HG03135 (cell line): ENCODE measurements around the gene MYL6B.
A peak's percentile ranks its signal among the peaks of the same experiment; 100 is the strongest.
"Not testable (repeated sequence)": the region's sequence is repeated elsewhere in the genome, so short reads cannot be mapped to it uniquely, and the experiment has no call there.

Source experiments
- ATAC-seq: cut with Tn5 transposase; IDR thresholded peaks from one replicate; pipeline ENCODE4 v1.9.1; 2021; ENCODE audit warnings: mild to moderate bottlenecking, moderate library complexity; ENCODE audit not compliant: unreplicated experiment

Gene MYL6B

GRCh38 chr12:56151672-56152131 lies 685 bp upstream of the MYL6B start:
- peak; percentile 44 for ATAC-seq

DNA sequence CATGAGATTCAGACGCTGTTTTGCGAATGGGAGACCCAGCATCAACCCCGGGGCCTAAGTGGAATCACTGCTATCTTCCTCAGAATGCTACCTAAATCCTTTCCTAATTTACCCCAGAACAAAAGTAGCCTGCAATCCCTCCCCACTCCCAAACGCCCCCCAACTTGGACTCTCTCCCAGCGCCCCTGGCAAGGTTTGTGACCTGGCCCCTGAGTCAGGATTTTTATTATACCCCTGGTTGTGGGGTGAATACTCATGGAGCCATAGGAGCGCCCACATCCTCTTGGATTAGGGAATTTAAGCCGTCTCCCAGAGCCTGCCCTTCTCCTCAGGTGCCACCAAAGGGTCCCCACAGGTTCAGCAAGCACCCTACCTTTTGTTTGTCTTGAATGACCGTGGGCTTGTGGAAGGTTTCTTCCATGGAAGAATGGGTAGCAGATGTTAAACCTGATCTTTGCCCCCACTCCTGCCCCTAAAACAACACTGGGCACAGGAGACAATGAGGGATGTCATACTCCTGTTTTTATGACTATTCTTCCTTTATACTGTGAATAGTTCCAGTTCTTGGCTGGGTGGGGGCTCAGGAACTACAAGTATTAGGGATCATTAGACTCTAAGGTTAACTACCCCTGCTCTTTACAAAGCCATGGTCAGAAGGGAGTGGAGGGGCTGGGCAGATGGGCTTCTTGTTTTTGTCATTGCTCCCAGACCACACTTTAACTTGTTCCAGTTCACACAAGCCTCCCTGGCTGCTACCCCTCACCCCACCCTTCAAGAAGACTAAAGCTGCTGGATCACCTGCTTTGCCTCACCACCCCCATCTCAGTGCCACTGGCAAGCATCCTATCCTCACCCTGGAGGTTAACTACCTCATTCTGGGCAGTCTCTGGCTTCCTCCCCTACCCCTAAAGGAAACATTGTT lies 630 bp downstream of the MYL6B start:
- no peak for ATAC-seq

DNA sequence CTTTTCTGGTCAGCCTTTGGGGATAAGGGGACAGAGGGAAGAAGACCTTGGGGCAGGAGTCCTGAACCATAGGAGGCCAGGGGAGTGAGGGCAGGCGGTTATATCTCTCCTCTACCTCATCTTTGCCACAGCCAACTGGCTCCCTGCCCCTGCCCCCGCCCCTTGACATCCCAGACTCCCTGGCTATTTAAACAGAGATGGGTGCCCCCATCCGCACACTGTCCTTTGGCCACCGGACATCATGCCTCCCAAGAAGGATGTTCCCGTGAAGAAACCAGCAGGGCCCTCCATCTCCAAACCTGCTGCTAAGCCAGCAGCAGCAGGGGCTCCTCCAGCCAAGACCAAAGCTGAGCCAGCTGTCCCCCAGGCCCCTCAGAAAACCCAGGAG lies 1.3 kb downstream of the MYL6B start:
- no peak for ATAC-seq

DNA sequence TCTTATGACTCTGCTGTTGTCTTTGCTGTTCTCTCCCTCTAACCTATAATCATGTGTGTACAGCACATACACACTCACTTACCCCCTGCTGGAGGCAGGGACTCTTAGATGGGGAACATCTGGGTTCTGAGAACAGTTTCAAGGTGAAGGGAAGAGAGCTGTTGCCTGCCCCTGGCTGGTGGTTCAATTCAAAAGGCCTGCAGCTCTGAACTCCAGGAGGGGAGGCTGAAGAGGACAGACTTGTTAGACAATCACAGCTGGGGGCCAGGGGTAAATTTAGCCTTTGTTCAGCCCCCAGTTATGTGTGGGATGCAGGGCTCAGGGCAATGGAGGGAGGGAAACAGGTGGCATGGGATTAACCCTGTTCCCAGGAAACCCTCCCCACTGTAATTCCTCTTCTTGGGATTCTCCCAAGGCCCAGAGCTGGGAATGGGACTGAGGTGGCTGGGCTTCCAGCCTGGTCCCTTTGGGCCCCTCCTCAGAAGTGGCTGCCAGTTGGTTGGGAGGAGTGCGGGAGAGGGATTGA lies 1.9 kb downstream of the MYL6B start:
- no peak for ATAC-seq

- ATAC-seq = no peak
Observed at GRCh38 chr12:56154818-56155217, 2.4 kb downstream of the MYL6B start.

DNA sequence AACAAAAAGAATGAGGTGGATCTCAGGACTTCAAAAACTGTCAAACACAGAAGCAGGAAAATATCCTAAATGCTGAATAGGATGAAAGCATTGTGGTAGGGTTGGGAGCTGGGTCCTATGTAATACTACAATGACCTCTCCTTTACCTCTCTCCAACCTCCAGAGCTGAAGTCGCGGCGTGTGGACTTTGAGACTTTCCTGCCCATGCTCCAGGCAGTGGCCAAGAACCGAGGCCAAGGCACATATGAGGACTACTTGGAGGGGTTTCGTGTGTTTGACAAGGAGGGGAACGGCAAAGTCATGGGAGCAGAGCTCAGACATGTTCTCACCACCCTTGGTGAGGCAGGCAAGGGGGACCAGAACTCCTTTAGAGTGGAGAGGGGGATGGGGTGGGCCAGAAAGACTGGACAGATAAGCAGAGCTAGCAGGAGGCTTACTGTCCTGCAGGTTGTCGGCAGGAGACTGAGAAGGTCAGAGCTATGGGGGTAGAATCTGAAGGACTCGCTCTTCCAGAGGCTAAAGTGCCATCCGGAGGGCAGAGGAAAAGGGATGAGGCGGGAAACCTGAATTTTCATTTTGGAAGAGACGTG lies 3.0 kb downstream of the MYL6B start:
- ATAC-seq = no peak

DNA sequence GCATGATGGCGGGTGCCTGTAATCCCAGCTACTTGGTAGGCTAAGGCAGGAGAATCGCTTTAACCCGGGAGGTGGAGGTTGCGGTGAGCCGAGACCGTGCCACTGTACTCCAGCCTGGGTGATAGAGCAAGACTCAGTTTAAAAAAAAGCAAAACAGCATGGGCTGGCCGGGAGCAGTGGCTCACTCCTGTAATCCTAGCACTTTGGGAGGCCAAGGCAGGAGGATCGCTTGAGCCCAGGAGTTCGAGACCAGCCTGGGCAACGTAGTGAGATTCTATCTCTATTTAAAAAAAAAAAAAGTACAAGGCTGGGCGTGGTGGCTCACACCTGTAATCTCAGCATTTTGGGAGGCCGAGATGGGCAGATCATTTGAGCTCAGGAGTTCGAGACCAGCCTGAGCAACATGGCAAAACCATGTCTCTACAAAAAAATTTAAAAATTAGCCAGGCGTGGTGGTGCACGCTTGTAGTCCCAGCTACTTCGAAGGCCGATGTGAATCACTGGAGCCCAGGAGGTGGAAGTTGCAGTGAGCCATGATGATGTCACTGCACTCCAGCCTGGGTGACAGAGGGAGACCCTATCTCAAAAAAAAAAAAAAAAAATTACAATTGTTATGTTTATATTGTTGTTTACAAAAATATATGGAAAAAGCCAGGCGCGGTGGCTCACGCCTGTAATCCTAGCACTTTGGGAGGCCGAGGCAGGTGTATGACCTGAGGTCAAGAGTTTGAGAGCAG lies 4.2 kb downstream of the MYL6B start:
- not testable (repeated sequence) for ATAC-seq

DNA sequence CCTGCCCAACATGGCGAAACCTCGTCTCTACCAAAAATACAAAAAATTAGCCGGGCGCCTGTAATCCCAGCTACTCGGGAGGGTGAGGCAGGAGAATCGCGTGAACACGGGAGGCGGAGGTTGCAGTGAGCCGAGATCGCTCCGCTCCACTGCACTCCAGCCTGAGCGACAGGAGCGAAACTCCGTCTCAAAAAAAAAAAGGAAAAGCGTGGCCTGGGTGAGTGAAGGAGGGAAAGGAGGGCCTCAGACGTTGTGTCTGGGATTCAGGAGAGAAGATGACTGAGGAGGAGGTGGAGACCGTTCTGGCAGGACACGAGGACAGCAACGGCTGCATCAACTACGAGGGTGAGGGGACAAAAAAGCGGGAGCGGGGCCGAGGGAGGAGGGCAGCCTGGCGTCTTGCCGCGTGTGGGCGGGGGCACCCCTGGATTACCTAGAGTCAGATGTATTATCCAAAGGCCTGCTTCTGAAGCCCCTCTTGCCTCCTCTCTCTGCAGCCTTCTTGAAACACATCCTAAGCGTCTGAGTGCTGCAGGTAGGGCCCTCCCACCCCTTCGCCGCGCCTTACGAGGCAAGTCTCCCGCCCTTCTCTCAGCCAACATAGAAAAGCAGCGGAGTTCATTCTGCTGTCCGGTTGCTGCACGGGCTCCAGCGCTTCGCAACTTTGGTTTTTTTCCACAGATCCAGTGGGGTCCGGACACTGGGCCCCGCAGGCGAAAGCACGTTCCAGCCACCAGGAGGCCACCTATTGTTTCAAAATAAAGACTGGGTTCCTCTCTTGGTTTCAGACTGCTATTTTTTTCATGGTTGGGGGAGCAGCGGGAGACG lies 5.0 kb downstream of the MYL6B start:
- peak; percentile 27 for ATAC-seq

- ATAC-seq = peak; percentile 81
Observed at GRCh38 chr12:56158029-56158925, 5.9 kb downstream of the MYL6B start, which contains the start of gene MYL6. Gene MYL6 (plus strand): TSS chr12:56158359. CDS start chr12:56158402, 43 bp downstream.

DNA sequence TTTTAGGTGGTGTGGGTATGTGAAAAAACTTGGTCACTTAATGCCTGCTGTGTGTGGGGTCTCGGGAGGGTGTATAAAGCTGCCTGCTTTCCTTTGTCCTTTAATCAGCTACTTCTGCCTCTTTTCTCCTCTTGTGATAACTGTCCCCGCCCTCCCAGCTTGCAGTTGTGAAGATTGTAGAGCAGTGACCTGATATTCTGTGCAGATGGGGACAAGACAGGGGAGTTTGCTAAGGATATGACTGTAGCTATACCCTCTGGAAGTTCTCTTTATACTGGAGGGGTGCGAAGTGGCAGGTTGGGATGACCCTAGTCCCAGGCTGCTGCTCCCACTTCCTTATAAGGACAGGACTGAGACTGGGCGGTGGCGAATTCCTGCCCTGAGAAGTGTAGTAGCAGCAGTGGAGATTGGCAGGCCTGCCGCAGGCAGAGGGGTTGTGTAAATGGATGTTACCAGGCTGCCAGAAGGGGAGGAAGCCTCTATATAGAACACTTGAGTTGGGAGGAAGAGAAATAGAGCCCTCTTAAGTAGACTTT lies 6.6 kb downstream of the MYL6B start:
- no peak for ATAC-seq

- ATAC-seq = no peak
Observed at GRCh38 chr12:56159482-56160192, 7.2 kb downstream of the MYL6B start.

- ATAC-seq = no peak
Observed at GRCh38 chr12:56160193-56160763, 7.9 kb downstream of the MYL6B start.

- no peak for ATAC-seq
Observed at GRCh38 chr12:56160894-56161689, 8.7 kb downstream of the MYL6B start.

- no peak for ATAC-seq
Observed at GRCh38 chr12:56161690-56162351, 9.4 kb downstream of the MYL6B start.

- ATAC-seq = no peak
Observed at GRCh38 chr12:56162468-56163290, 10.3 kb downstream of the MYL6B start.
